Peyer's patch (tissue), 4 donors: ENCODE data around the gene MED13L.

Experiments used
- CTCF ChIP-seq, 6 experiments: fragments of 450-650 bp in 4 of 6; fragments of 200-600 bp in 2 of 6; sonication (generic) in 1 of 6; IDR thresholded peaks; one replicate each; pipeline ENCODE4 v1.5.1; 2017 to 2019; ENCODE audit warnings: antibody characterized with exemption in 6 of 6, mild to moderate bottlenecking in 3 of 6, moderate library complexity in 1 of 6
- POLR2A ChIP-seq, 2 donors: fragments of 450-650 bp; IDR thresholded peaks; one replicate each; pipeline ENCODE4 v1.5.1; 2017; ENCODE audit warnings: antibody characterized with exemption in 2 of 2, mild to moderate bottlenecking in 2 of 2, moderate library complexity in 2 of 2

- TF ChIP-seq CTCF (IDR thresholded peaks at IDR 0.05) (no peak), POLR2A (IDR thresholded peaks at IDR 0.05) (no peak)
Measured at GRCh38 chr12:116324654-116325335, 47.3 kb upstream of the MED13L start.
